SK-N-SH (cell line): Measurements from ENCODE around the gene ENOPH1. TPM values are rescaled to one million over a fixed set of nuclear protein-coding genes. Genes with fewer than 3 reads are reported as not detected.

ENCODE experiments used
- CTCF ChIA-PET: fragments of 300-600, 350-600 bp; formaldehyde crosslinking; extraction: SDS; loops from one replicate; lab custom pipeline; 2021; lab: Yijun Ruan, JAX
- POLR2A ChIA-PET: fragments of 350-600 bp; sonication (Branson Sonifier 250); formaldehyde crosslinking; extraction: SDS; loops from one replicate; lab custom pipeline; 2020; ENCODE audit warnings: antibody characterized with exemption, inconsistent platforms; lab: Yijun Ruan, JAX
- DNase-seq: peaks from one replicate; pipeline ENCODE4 v3.0.0; 2012
- H2AFZ ChIP-seq: fragments of 200-600 bp; sonication (generic); 2 replicates; pipeline ENCODE4 v1.8.1; 2016; ENCODE audit warnings: antibody characterized with exemption, mild to moderate bottlenecking, low read depth
- H3F3A ChIP-seq: fragments of 200-600 bp; sonication (generic); replicated peaks from 2 replicates; pipeline ENCODE3; 2016; ENCODE audit warnings: antibody characterized with exemption, mild to moderate bottlenecking; ENCODE audit not compliant: insufficient read depth
- H3K27ac ChIP-seq, 2 experiments: fragments of 200-500 bp in 1 of 2; fragments of 200-600 bp in 1 of 2; sonication (Bioruptor generic) in 1 of 2; sonication (generic), shearing (Covaris generic) in 1 of 2; 2 replicates each; pipeline versions ENCODE4 v1.5.1 to v1.6.1; 2014 to 2016; ENCODE audit warnings: low read depth in 2 of 2, inconsistent platforms in 1 of 2, low read length in 1 of 2, mild to moderate bottlenecking in 1 of 2, mixed read lengths in 1 of 2
- H3K27me3 ChIP-seq: fragments of 200-600 bp; sonication (generic), shearing (Covaris generic); 2 replicates; pipeline ENCODE4 v1.6.1; 2016; ENCODE audit warnings: mixed run types; ENCODE audit not compliant: insufficient read depth
- H3K36me3 ChIP-seq, 2 experiments: fragments of 200-500 bp in 1 of 2; fragments of 200-600 bp in 1 of 2; sonication (Bioruptor generic) in 1 of 2; sonication (generic) in 1 of 2; replicated peaks in 1 of 2; 2 replicates each; pipeline versions ENCODE3 to v1.5.1; 2014 to 2016; ENCODE audit warnings: low read length in 1 of 2, mild to moderate bottlenecking in 1 of 2; ENCODE audit not compliant: insufficient read depth in 2 of 2, control insufficient read depth in 1 of 2
- H3K4me1 ChIP-seq, 2 experiments: fragments of 200-500 bp in 1 of 2; fragments of 200-600 bp in 1 of 2; sonication (Bioruptor generic) in 1 of 2; sonication (generic), shearing (Covaris generic) in 1 of 2; 2 replicates each; pipeline versions ENCODE4 v1.5.1 to v1.6.1; 2014 to 2016; ENCODE audit warnings: low read depth in 1 of 2, low read length in 1 of 2, mixed run types in 1 of 2; ENCODE audit not compliant: insufficient read depth in 2 of 2, control insufficient read depth in 1 of 2
- H3K4me2 ChIP-seq: fragments of 200-600 bp; sonication (generic), shearing (Covaris generic); 2 replicates; pipeline ENCODE4 v1.6.1; 2017; ENCODE audit warnings: mixed run types
- H3K4me3 ChIP-seq, 2 experiments: fragments of 200-500 bp in 1 of 2; fragments of 200-600 bp in 1 of 2; sonication (Bioruptor generic) in 1 of 2; sonication (generic), shearing (Covaris generic) in 1 of 2; 2 replicates each; pipeline versions ENCODE4 v1.5.1 to v1.8.1; 2014 to 2016; ENCODE audit warnings: low read depth in 2 of 2, inconsistent platforms in 1 of 2, low read length in 1 of 2, mild to moderate bottlenecking in 1 of 2, mixed read lengths in 1 of 2, moderate library complexity in 1 of 2
- H3K79me2 ChIP-seq: fragments of 200-600 bp; sonication (generic); 2 replicates; pipeline ENCODE4 v1.8.1; 2017; ENCODE audit warnings: mild to moderate bottlenecking; ENCODE audit not compliant: insufficient read depth
- H3K9ac ChIP-seq: fragments of 200-600 bp; sonication (generic); 2 replicates; pipeline ENCODE4 v1.6.1; 2017; ENCODE audit warnings: mixed run types
- H3K9me2 ChIP-seq: fragments of 200-600 bp; sonication (generic); 2 replicates; pipeline ENCODE4 v1.6.1; 2017; ENCODE audit warnings: mixed run types
- H3K9me3 ChIP-seq: fragments of 200-600 bp; sonication (generic); 2 replicates; pipeline ENCODE4 v1.6.1; 2017; ENCODE audit warnings: mixed run types, mild to moderate bottlenecking, moderate library complexity
- H4K20me1 ChIP-seq: fragments of 200-600 bp; sonication (generic); 2 replicates; pipeline ENCODE4 v1.6.1; 2017; ENCODE audit warnings: mild to moderate bottlenecking, mixed run types; ENCODE audit not compliant: insufficient read depth
- CHD2 ChIP-seq: fragments of 150-350 bp; IDR thresholded peaks from 2 replicates; pipeline ENCODE4 v1.6.1; 2018; ENCODE audit warnings: low read length; ENCODE audit not compliant: partially characterized antibody
- ELF1 ChIP-seq: IDR thresholded peaks from 2 replicates; pipeline ENCODE4 v1.4.0; 2012
- EP300 ChIP-seq, 2 experiments: IDR thresholded peaks; 2 replicates each; pipeline versions ENCODE4 v1.4.0 to v1.6.1; 2012; ENCODE audit warnings: borderline replicate concordance in 1 of 2, low read depth in 1 of 2, low read length in 1 of 2
- EZH2phosphoT487 ChIP-seq: fragments of 200-600 bp; sonication (generic); IDR thresholded peaks from 2 replicates; pipeline ENCODE4 v1.6.1; 2017; ENCODE audit warnings: low read depth, mixed run types, mild to moderate bottlenecking, antibody characterized with exemption, moderate library complexity, borderline replicate concordance
- FOSL2 ChIP-seq: IDR thresholded peaks from 2 replicates; pipeline ENCODE4 v1.4.0; 2012; ENCODE audit warnings: low read depth, mild to moderate bottlenecking, moderate library complexity, borderline replicate concordance
- FOXJ3 ChIP-seq: sonication (generic); formaldehyde crosslinking; IDR thresholded peaks from 2 replicates; pipeline ENCODE4 v1.5.1; 2020; ENCODE audit warnings: mild to moderate bottlenecking, missing genetic modification reagents
- FOXM1 ChIP-seq: IDR thresholded peaks from 2 replicates; pipeline ENCODE4 v1.4.0; 2012; ENCODE audit warnings: low read depth, mild to moderate bottlenecking
- GABPA ChIP-seq: IDR thresholded peaks from 2 replicates; pipeline ENCODE4 v1.4.0; 2012; ENCODE audit warnings: low read depth, mild to moderate bottlenecking
- GATA2 ChIP-seq: sonication (generic); formaldehyde crosslinking; IDR thresholded peaks from 2 replicates; pipeline ENCODE4 v1.5.0; 2020; ENCODE audit warnings: mild to moderate bottlenecking, missing genetic modification reagents
- JUND ChIP-seq: IDR thresholded peaks from 2 replicates; pipeline ENCODE4 v1.4.0; 2012
- MEF2A ChIP-seq: IDR thresholded peaks from 2 replicates; pipeline ENCODE4 v1.4.0; 2012; ENCODE audit warnings: low read depth, borderline replicate concordance
- NFIC ChIP-seq: IDR thresholded peaks from 2 replicates; pipeline ENCODE4 v1.4.0; 2012; ENCODE audit warnings: borderline replicate concordance
- POLR2AphosphoS5 ChIP-seq: IDR thresholded peaks from 2 replicates; pipeline ENCODE4 v1.6.1; 2012; ENCODE audit warnings: low read depth, low read length
- RAD21 ChIP-seq: IDR thresholded peaks from 2 replicates; pipeline ENCODE4 v1.6.1; 2012; ENCODE audit warnings: mild to moderate bottlenecking, low read length
- RCOR1 ChIP-seq: fragments of 150-350 bp; IDR thresholded peaks from 2 replicates; pipeline ENCODE4 v1.6.1; 2017; ENCODE audit warnings: antibody characterized with exemption, low read length
- RFX5 ChIP-seq: IDR thresholded peaks from 2 replicates; pipeline ENCODE4 v1.6.1; 2012; ENCODE audit warnings: mild to moderate bottlenecking, improper control_type of control experiment, low read length
- SMC3 ChIP-seq: IDR thresholded peaks from 2 replicates; pipeline ENCODE4 v1.6.1; 2012; ENCODE audit warnings: low read depth, low read length, improper control_type of control experiment
- TAF1 ChIP-seq: IDR thresholded peaks from 2 replicates; pipeline ENCODE4 v1.6.1; 2012; ENCODE audit warnings: low read depth, mild to moderate bottlenecking, low read length, moderate library complexity, borderline replicate concordance
- TEAD4 ChIP-seq: IDR thresholded peaks from 2 replicates; pipeline ENCODE4 v1.4.0; 2012; ENCODE audit warnings: mild to moderate bottlenecking, borderline replicate concordance; ENCODE audit not compliant: insufficient read depth
- WGBS: methylation state at CpG from one replicate; pipeline ENCODE4 v1.1.6; 2017; ENCODE audit warnings: low lambda C conversion rate; 5-methylcytosine and 5-hydroxymethylcytosine counted together
- polyA plus RNA-seq, 3 experiments: library from polyadenylated mRNA; depleted of rRNA; stranded (reverse); fragments of >200 nt; gene quantifications; 2 replicates each; pipeline ENCODE4 v1.2.3, GENCODE V29; 2012
- TF ChIP-seq, protein P1 (sequence below): fragments of 150-350 bp; IDR thresholded peaks from 2 replicates; pipeline ENCODE4 v1.6.1; 2017; ENCODE audit warnings: antibody characterized with exemption, low read length, low read depth, borderline replicate concordance
- TF ChIP-seq, protein P2 (sequence below): IDR thresholded peaks from 2 replicates; pipeline ENCODE4 v1.4.0; 2012; ENCODE audit warnings: low read depth, borderline replicate concordance
- TF ChIP-seq, protein P3 (sequence below): IDR thresholded peaks from 2 replicates; pipeline ENCODE4 v1.6.1; 2012; ENCODE audit warnings: mild to moderate bottlenecking, low read depth, low read length, moderate library complexity
- TF ChIP-seq, protein P4 (sequence below): fragments of 200-600 bp; sonication (generic); IDR thresholded peaks from 2 replicates; pipeline ENCODE4 v1.6.1; 2017; ENCODE audit warnings: antibody characterized with exemption, mild to moderate bottlenecking, moderate library complexity
- TF ChIP-seq, protein P5 (sequence below): IDR thresholded peaks from 2 replicates; pipeline ENCODE4; 2012

ENOPH1 gene
- 14.9 and 19.0 TPM in 2 replicates for polyA plus RNA-seq (2012; rRNA removed)
- 24.3 and 28.3 TPM in 2 replicates for polyA plus RNA-seq (2012; cell fraction: cytosol; rRNA removed)
- polyA plus RNA-seq (2012; cell fraction: nucleus; rRNA removed), result 6.4 and 11.7 TPM in 2 replicates

DNA sequence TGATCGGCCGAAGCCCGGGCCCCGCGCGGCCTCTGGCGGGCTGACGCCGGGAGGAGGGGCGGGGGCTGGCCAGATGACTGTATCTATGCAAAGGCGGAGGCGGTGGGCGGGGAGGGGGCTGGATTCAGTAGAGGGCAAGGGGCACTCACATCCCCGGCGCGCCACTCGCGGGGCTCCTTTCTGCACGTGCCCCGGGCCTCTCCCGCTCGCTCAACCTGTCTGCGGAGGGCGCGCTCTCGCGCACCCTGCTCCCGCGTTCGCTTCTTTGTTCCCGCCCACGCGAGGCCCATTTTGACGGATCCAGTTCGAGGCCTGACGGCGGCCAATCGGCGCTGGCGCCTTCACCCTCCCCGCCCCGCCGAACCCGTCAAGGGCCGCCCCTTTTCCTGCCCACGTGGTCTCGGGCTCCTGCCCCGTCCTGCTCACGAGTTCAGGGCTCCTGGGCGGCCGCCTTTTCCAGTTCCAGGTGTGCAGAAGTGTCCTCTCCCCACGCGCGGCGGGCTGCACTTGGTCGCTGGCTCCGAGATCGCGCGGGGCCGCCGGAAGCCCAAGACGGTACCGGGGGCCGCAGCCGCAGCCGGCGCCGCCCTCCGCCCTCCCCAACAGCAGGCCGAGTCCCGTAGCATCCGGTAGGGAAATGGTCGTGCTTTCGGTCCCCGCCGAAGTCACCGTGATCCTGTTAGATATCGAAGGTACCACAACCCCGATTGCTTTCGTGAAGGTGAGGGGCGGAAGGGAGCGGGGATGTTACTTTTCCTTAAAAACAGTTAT is at the start of gene ENOPH1, which contains the start of gene HNRNPDL:
Gene ENOPH1 (plus strand): TSS at position 398 of the 771 bp plus-strand sequence. CDS start 240 bp downstream, at position 638.
Gene HNRNPDL (minus strand): TSS at position 270 of the 771 bp plus-strand sequence. CDS start 772 bp downstream, outside the sequence.
- peak within 1 kb of the TSS; percentile 82 for H2AFZ ChIP-seq
- H3K9me3 ChIP-seq, result no peaks in the 10 kb centered on the region
- peaks cover 32 to 46% of the 10 kb centered on the region in 2 experiments for H3K36me3 ChIP-seq
- H4K20me1 ChIP-seq, result peaks cover 62% of the 10 kb centered on the region
- peak within 1 kb of the TSS; percentile 95 to 98 for H3K27ac ChIP-seq
- peak within 1 kb of the TSS; percentile 97 for H3K4me2 ChIP-seq
- H3K79me2 ChIP-seq, result peaks cover 91% of the 10 kb centered on the region
- H3K9ac ChIP-seq, result peak within 1 kb of the TSS; percentile 99
- peaks cover 10 to 13% of the 10 kb centered on the region in 2 experiments; a peak in 3 of 4 replicates for H3K4me1 ChIP-seq
- H3K27me3 ChIP-seq, result no peaks in the 10 kb centered on the region
- peaks cover 14% of the 10 kb centered on the region for H3F3A ChIP-seq
- H3K9me2 ChIP-seq, result no peaks in the 10 kb centered on the region
- ChIA-PET CTCF (interaction anchor here (1.2 to 1.8 kb wide), 7 partner anchors 10 to 70 kb away, joined by 3 to 15 read pairs (median 8); partner anchors contain the start of gene HNRNPD), POLR2A (interaction anchor here (0.7 to 3.2 kb wide), 11 partner anchors 9 to 583 kb away, joined by 3 to 44 read pairs (median 6); partner anchors contain the start of genes HNRNPD and THAP9)
- WGBS, result 0% methylated on average over 32 of the region's 83 CpGs
- DNase-seq, result peak; percentile 96
- H3K4me3 ChIP-seq, result peak within 1 kb of the TSS; percentile 96 to 99
- TF ChIP-seq JUND (no peak), EZH2phosphoT487 (no peak), POLR2AphosphoS5 (peak; percentile 74), NFIC (no peak), RAD21 (no peak), SMC3 (no peak), FOSL2 (peak; percentile 14; the same call in 1 of the 2 replicates), RCOR1 (no peak), EP300 (IDR thresholded peaks at IDR 0.05; ENCODE audit: borderline replicate concordance in 1 of 2, low read depth in 1 of 2, low read length in 1 of 2) (0 out of 4 replicates have a peak, but pooled peaks of 1 of the 2 experiments have one; percentile 16), MEF2A (no peak), FOXM1 (no peak), FOXJ3 (CRISPR knock-in tag) (no peak), RFX5 (no peak), CHD2 (peak; percentile 88), GATA2 (CRISPR knock-in tag) (no peak), TEAD4 (no peak), TAF1 (0 out of 2 replicates have a peak, but pooled peaks have one; percentile 42), GABPA (peak; percentile 38; the same call in 1 of the 2 replicates), ELF1 (no peak)
- TF ChIP-seq, protein P1, sequence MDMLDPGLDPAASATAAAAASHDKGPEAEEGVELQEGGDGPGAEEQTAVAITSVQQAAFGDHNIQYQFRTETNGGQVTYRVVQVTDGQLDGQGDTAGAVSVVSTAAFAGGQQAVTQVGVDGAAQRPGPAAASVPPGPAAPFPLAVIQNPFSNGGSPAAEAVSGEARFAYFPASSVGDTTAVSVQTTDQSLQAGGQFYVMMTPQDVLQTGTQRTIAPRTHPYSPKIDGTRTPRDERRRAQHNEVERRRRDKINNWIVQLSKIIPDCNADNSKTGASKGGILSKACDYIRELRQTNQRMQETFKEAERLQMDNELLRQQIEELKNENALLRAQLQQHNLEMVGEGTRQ, result peak; percentile 59; the same call in 1 of the 2 replicates
- TF ChIP-seq, protein P2, sequence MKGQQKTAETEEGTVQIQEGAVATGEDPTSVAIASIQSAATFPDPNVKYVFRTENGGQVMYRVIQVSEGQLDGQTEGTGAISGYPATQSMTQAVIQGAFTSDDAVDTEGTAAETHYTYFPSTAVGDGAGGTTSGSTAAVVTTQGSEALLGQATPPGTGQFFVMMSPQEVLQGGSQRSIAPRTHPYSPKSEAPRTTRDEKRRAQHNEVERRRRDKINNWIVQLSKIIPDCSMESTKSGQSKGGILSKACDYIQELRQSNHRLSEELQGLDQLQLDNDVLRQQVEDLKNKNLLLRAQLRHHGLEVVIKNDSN, result peak; percentile 91
- TF ChIP-seq, protein P3, sequence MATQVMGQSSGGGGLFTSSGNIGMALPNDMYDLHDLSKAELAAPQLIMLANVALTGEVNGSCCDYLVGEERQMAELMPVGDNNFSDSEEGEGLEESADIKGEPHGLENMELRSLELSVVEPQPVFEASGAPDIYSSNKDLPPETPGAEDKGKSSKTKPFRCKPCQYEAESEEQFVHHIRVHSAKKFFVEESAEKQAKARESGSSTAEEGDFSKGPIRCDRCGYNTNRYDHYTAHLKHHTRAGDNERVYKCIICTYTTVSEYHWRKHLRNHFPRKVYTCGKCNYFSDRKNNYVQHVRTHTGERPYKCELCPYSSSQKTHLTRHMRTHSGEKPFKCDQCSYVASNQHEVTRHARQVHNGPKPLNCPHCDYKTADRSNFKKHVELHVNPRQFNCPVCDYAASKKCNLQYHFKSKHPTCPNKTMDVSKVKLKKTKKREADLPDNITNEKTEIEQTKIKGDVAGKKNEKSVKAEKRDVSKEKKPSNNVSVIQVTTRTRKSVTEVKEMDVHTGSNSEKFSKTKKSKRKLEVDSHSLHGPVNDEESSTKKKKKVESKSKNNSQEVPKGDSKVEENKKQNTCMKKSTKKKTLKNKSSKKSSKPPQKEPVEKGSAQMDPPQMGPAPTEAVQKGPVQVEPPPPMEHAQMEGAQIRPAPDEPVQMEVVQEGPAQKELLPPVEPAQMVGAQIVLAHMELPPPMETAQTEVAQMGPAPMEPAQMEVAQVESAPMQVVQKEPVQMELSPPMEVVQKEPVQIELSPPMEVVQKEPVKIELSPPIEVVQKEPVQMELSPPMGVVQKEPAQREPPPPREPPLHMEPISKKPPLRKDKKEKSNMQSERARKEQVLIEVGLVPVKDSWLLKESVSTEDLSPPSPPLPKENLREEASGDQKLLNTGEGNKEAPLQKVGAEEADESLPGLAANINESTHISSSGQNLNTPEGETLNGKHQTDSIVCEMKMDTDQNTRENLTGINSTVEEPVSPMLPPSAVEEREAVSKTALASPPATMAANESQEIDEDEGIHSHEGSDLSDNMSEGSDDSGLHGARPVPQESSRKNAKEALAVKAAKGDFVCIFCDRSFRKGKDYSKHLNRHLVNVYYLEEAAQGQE, result no peak; the same call in 1 of the 2 replicates
- TF ChIP-seq, protein P4, sequence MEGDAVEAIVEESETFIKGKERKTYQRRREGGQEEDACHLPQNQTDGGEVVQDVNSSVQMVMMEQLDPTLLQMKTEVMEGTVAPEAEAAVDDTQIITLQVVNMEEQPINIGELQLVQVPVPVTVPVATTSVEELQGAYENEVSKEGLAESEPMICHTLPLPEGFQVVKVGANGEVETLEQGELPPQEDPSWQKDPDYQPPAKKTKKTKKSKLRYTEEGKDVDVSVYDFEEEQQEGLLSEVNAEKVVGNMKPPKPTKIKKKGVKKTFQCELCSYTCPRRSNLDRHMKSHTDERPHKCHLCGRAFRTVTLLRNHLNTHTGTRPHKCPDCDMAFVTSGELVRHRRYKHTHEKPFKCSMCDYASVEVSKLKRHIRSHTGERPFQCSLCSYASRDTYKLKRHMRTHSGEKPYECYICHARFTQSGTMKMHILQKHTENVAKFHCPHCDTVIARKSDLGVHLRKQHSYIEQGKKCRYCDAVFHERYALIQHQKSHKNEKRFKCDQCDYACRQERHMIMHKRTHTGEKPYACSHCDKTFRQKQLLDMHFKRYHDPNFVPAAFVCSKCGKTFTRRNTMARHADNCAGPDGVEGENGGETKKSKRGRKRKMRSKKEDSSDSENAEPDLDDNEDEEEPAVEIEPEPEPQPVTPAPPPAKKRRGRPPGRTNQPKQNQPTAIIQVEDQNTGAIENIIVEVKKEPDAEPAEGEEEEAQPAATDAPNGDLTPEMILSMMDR, result no peak
- TF ChIP-seq, protein P5, sequence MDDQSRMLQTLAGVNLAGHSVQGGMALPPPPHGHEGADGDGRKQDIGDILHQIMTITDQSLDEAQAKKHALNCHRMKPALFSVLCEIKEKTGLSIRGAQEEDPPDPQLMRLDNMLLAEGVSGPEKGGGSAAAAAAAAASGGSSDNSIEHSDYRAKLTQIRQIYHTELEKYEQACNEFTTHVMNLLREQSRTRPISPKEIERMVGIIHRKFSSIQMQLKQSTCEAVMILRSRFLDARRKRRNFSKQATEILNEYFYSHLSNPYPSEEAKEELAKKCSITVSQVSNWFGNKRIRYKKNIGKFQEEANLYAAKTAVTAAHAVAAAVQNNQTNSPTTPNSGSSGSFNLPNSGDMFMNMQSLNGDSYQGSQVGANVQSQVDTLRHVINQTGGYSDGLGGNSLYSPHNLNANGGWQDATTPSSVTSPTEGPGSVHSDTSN, result peak; percentile 67
